Erythroblast (primary cell): Measurements from ENCODE around the gene RWDD3.

ENCODE experiments used
- GATA1 ChIP-seq: IDR thresholded peaks from 2 replicates; pipeline ENCODE4 v1.6.1; 2011; ENCODE audit warnings: low read depth, mild to moderate bottlenecking, control low read depth, low read length, moderate library complexity
- POLR2A ChIP-seq: IDR thresholded peaks from 2 replicates; pipeline ENCODE4 v1.6.1; 2011; ENCODE audit warnings: mild to moderate bottlenecking, low read length

DNA sequence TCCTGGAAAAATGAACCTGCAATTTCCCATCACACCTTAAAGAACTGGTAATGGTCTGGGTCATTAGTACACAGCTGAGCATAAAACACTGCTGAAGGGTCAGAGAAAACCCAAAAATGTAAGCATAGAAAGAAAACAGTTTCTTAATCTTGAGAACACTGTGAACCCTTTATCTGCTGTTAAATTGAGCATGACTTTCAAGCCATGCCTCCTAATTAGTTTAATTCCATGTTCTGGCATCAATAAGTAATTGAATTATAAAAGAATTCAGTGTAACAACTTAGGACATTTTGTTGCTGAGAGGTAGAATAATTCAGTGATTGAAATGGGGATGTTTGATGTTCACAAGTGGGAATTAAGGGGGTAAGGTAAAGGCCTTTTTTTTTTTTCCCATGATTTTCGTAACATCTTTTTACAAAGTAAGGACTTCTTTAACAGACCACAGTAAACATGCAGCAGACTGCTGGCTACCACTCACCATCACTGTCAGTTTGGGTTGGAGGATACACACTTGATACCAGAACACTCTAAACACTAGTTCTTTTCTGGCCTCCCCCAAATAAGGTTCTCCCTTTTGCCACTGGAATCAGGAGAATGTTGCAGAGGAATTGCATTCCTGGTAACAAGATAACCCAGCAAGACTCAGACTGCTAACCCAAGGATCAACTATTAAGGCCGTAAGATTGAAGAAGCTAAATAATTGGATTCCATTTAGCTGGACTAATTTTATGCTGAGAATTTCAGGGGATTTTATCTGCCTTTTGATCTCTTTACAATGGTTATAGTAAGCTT, 3.0 kb downstream of the RWDD3 start:
- TF ChIP-seq POLR2A (no peak), GATA1 (no peak)
